Skeletal muscle cell (primary cell): ENCODE results near the gene SLC25A42.
"Not testable (repeated sequence)": the region's sequence is repeated elsewhere in the genome, so short reads cannot be mapped to it uniquely, and the experiment has no call there.

ENCODE experiments used
- DNase-seq: peaks from one replicate; pipeline ENCODE4 v3.0.0-alpha.2; 2010; ENCODE audit warnings: low read depth
- H3K4me3 ChIP-seq: 2 replicates; pipeline ENCODE4 v1.5.1; 2011; ENCODE audit warnings: low read depth, mild to moderate bottlenecking, control low read depth, low read length, moderate library complexity

SLC25A42 gene, protein sequence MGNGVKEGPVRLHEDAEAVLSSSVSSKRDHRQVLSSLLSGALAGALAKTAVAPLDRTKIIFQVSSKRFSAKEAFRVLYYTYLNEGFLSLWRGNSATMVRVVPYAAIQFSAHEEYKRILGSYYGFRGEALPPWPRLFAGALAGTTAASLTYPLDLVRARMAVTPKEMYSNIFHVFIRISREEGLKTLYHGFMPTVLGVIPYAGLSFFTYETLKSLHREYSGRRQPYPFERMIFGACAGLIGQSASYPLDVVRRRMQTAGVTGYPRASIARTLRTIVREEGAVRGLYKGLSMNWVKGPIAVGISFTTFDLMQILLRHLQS

DNA sequence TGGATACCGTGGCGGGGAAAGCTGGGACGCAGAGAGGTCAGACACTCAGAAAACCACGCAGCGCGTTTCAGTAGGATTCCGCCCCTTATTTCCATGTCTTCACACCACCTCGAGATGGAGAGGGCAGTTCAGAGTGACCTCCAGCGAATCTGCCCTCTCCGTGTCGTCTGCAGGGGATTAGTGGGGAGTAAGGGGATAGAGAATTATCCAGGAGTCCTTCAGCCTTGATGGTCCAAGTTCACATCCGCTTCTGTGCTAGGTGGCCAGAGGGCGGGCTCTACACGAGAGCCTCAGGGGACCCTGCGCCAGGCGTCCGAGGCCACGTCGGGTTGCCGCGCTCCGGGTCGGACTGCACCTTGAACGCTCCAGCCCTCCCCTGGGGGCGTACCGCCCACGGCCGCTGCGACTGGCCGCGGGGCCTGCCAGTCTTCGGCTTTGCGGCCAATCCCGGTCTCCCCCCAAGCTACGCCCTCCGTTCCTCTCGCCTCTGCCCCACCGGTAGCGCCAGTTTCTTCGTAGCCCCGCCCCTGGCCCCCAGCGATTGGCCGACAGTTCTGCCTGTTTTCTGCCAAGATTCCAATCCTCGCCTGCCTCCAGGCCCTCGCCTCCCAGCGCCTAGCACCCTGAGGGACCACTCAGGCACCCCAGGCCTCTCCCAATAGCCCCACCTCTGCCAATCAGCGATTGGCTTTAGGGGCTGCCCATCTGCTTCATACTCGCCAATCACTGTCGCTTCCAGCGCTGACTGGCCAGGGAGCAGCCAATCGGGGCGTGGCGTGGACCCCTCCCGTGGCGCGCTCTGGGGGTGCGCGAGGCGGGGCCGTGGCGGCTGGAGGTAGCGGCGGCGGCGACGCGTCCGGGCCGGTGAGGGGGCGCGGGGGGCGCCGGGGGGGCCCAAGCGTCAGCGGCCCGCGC, at the start of gene SLC25A42:
Gene SLC25A42, plus strand, starts transcription at position 812 of the 915 bp plus-strand sequence. CDS start 32,131 bp downstream, outside the sequence.
- peak within 1 kb of the TSS; percentile 78 for H3K4me3 ChIP-seq
- DNase-seq, result peak; percentile 99

DNA sequence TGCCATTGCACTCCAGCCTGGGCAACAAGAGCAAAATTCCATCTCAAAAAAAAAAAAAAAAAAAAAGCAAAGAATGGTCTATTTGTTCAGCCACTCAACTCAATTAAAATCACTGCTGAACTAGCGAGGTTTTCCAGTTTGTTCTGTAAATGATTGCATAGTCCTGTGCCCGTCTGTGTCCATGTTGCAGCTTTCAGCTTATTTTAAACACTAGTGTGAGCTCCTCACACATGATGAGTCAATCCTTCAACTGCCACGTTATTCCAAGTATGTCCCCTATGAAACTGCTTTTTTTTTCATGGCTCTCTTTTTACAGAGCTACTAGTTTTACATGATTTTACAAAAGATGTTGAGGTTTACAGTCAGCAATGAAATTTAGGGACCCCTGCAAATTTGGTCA, 42.7 kb upstream of the SLC25A42 start:
- no peak overlapping the region for H3K4me3 ChIP-seq
- DNase-seq, result no peak

DNA sequence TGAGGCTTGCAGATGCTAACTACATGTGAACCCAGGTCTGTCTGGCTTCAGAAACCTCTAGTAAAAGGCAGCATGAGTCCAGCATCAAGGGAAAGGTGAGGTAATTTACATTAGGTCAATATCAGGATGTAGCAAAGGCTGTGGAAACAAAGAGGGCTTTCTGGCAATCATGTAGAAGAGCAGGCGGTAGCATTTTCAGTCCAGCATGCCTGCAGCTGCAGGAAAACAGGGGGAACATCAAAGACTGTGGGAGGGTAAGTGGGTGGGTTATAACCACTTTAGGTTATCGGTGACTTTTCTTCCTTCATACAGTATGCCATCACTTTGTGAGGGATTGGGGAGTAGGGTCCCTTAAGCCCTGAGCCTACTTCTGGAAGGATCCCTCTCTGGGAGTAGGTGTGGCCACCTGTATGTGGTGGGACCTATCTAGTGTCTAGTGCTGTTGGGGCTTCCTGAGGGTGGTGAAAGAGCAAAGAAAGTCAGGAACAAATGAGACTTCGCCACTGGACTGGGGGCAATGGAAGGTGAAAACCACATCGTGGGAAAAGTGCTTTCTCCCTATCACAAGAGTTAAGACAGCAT, 41.3 kb upstream of the SLC25A42 start:
- no peak overlapping the region for H3K4me3 ChIP-seq
- DNase-seq, result no peak

DNA sequence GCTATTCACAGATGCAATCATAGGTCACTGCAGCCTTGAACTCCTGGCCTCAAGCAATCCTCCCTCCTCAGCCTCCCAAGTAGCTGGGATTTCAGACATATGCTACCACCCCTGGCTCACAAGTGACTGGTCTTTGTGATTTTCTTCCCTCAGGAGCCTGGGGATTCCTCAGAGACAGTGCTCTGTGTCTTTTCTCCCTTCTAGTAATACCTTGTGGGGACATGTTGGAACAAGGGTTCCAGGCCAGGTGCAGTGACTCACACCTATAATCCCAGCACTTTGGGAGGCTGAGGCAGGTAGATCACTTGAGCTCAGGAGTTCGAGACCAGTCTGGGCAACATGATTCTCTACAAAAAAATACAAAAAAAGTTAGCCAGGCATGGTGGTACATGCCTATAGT, 40.4 kb upstream of the SLC25A42 start:
- DNase-seq, H3K4me3 ChIP-seq: not testable (repeated sequence)

DNA sequence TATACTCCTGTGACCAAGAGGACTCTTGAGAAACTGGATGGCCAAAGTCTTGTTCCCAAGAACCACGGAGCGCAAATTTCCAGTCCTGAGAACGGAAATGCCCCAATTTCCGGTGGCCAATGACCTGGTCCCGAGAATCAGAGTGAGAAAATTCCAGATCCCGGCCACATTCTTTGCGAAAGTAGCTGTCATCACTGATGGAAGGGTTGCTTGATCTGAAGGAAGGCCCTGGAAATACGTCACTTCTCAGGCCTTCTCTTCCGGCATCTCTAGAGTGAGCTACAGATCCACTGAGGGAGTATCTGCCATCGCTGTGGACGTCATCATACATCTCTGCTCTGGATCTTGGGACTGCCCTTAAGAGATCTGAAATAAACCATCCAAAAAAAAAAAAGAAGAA, 37.9 kb upstream of the SLC25A42 start:
- no peak for DNase-seq
- H3K4me3 ChIP-seq, result no peak overlapping the region

DNA sequence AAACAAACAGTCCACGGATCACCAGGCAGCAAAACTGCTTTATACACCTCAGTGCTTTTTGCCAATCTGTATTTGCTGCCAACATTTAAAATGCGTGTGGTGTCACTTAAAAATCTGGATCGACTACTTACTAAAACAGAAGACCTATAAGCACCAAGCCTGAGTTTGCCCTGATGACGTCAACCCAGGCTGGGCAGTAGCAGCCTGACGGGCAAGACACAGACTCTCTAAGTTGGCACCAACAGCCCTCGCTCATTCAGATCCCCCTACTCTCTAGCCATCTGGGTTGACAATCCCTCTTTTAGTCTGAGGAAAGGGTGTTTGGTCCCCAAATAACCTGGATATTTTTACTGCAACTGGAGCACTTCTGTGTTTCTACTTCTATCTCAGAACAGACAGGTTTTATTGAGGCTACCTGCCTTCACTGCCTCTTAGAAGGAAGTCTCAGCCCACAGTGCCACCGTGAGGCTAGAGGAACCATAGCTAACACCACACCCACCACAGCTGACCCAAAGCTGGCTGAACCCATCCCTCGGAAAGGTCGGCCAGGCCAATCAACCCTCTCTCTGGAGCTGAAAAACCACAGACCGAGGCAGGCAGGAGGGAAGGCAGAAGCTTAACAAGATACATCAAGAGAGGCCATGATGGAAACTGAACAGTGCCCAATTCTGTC, 37.4 kb upstream of the SLC25A42 start:
- no peak overlapping the region for H3K4me3 ChIP-seq
- DNase-seq, result no peak

DNA sequence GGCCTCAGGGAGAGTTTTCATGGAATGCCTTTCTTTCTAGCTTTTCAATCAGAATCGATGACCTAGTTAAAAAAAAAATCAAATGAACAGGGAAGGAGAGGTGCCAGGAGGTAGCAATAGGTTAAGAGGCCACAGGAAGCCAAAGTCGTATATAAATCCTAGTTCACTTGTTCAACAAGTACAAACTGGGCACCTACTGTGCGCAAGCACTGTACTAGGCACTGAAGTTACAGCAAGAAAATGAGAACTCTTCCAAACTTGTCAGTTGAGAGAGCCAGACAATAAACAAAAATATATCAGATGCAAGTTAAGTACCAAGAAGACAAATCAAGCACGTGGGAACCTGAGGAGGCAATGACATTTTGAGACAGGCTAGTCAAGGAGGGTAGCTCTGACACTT, 36.6 kb upstream of the SLC25A42 start:
- DNase-seq, result no peak

DNA sequence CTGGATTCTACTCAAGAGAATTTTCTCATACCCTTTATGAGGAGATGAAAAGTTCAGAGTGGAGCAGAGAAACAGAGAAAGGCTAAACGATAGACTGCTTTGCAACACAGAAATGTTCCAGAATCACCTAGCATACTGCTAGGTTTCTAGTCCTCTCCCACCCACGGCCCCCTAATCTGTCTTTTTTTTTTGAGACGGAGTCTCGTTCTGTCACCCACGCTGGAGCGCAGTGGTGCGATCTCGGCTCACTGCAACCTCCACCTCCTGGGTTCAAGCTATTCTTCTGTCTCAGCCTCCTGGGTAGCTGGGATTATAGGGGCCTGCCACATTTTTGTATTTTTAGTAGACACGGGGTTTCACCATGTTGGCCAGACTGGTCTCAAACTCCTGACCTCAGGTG, 35.3 kb upstream of the SLC25A42 start:
- no peak overlapping the region for H3K4me3 ChIP-seq
- no peak for DNase-seq

More for the DNA sequence above, 36.6 kb upstream of the SLC25A42 start:
- H3K4me3 ChIP-seq, result no peak overlapping the region

DNA sequence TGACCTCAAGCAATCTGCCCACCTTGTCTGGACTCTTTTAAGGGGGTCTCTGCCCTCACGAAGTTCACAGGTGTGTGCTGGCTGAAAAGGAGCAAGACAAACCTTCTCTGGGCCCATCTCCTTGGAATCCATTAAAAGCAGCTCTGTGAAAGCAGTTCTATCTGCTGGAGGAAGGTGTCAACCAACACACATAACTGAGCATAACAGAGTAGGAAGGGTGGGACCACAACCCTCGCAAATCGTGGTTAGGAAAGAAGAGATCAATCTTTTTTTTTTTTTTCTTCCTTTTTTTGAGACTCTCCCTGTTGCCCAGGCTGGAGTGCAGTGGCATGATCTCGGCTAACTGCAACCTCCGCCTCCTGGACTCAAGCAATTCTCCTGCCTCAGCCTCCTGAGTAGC, 31.9 kb upstream of the SLC25A42 start:
- peak overlapping the region; percentile 89 for H3K4me3 ChIP-seq
- DNase-seq, result no peak

DNA sequence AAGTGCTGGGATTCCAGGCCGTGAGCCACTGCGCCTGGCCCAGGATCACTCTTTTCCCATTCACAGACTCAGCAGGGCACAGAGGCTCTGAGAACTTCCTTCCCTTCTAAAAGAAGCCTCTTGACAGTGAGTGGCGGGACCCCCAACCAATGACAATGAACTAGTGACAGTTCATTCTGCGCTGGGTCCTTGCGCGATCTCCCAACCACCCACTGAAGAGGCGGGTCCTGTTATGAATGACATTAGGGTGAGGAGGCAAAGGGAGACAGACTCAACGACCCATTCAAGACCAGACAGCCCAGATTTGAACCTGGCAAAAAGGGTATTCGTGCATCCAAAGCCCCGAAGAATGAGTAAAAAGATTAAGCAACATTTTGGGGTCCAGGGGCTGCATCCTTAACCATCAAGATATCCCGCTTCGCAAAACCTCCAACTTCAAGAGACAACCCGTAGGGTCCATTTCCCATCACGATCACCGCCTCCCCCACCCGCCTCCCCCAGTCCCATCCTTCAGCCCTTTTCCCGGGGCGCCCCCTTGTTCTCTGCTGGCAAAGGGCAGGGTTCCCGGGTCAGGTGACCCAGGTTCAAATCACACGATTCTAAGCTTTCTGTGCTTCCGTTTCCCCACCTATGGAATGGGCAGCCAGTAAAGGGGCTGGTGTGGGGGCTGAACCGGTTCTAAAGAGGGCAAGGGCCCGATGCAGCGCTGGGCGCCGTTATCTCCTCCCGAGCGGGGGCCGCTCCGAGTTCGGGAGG, 31.2 kb upstream of the SLC25A42 start:
- peak overlapping the region; percentile 89 for H3K4me3 ChIP-seq
- DNase-seq, result peak; percentile 83

DNA sequence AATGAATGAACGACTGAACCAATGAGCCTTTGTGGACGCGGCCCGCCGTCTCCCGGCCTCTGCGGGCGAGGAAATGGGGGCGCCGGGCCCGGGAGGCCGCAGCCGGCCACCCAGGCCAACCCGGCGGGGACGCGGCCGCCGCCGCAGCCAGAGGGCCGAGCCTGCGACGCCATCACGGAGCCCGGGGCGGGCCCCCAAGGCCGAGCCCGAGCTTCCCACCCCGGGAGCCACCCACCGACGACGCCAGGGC, 30.7 kb upstream of the SLC25A42 start:
- DNase-seq, result no peak
- peak overlapping the region; percentile 89 for H3K4me3 ChIP-seq

DNA sequence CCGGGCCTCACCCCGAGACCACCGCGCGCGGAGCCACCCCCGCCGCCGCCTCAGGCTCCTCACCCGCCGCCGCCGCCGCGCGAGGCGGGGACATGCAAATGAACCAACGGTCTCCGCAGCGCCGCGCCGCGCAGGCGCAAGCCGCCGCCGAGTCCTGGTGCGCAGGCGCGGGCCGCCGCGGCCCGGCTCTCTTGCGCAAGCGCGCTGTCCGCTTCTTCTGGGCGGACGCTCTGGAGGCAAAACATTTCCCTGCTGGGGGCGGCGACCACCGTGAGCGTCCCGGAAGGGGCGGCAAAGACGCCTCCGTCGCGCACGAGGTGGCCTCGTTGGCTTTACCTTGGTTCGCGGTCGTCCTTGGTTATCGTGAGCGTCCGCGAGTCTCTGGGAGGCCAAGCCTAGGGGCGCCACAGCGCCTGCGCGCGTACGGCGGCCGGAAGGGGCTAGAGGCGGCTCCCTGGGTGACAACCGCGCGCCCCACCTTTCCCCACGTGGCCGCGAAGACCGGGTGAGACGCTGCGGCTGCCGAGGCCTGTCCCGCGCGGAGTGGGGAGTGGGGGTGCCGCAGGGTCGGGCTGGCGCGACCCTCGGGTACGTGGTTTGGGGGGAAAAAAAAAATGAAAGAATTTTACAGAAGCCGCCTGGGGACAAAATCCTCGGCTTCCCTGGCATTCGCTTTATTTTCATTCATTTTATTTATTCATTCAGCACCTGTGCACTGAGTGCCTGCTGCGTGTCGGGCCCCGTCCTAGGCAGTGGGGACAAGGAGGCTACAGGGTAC, 30.2 kb upstream of the SLC25A42 start, which contains the start of the genes ARMC6 and SUGP2:
Gene ARMC6, plus strand, starts transcription at position 178 of the 778 bp plus-strand sequence. CDS start 607 bp downstream, outside the sequence.
Gene SUGP2, minus strand, starts transcription at position 92 of the 778 bp plus-strand sequence. CDS start 2,446 bp downstream, outside the sequence.
- DNase-seq, result peak; percentile 53
- peak within 1 kb of the TSS; percentile 89 for H3K4me3 ChIP-seq

DNA sequence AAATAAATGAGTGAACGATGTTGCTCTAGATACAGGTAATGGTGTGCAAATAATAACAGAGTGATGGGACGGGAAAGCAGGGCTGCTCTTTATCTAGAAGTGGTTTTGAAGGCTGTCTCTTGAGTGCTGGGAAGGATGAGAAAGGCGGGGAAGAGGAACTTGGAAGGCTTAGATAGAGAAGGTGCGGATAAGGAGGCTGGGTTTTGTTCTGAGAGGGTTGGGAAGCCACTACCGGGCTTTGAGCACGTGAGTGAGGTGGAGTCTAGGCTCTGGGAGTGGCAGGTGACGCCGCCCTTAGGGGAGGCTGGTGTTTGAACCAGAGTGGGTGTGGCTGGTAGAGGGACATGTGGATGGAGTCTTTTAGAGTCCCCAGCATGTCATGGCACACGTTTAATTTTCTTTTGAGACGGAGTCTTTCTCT, 29.6 kb upstream of the SLC25A42 start:
- peak overlapping the region; percentile 89 for H3K4me3 ChIP-seq
- DNase-seq, result no peak

DNA sequence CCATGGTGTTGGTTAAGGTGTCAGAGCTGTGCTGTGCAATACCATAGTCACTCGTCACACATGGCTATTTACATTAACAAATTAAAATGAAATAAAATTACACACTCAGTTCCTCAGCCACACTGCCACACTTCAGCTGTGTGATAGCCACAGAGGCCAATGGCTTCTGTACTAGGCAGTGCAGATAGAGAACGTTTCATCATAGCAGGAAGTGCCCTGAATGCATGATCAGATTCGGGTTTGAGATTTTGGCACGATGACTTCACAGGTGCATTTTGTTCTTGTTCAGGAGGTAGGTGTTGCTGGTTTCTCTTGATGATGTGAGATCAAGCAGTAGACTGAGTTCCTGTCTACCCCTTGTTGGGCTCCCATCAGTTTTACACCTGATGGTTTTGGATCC, 23.9 kb upstream of the SLC25A42 start:
- no peak for DNase-seq
- H3K4me3 ChIP-seq, result no peak overlapping the region

DNA sequence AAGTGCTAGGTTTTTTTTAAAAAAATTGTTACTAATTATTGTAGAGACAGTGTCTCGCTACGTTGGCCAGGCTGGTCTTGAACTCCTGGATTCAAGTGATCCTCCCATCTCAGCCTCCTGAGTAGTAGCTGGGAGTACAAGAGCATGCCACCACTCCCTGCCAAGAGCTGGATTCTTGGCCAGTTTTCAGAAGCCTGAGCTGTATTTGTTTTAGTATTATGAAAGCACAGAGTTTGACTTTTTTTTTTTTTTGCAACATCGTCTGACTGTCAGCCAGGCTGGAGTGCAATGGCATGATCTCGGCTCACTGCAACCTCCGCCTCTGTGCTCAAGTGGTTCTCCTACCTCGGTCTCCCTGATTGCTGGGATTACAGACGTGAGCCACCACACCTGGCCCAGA, 23.4 kb upstream of the SLC25A42 start:
- no peak overlapping the region for H3K4me3 ChIP-seq
- peak; percentile 59 for DNase-seq

DNA sequence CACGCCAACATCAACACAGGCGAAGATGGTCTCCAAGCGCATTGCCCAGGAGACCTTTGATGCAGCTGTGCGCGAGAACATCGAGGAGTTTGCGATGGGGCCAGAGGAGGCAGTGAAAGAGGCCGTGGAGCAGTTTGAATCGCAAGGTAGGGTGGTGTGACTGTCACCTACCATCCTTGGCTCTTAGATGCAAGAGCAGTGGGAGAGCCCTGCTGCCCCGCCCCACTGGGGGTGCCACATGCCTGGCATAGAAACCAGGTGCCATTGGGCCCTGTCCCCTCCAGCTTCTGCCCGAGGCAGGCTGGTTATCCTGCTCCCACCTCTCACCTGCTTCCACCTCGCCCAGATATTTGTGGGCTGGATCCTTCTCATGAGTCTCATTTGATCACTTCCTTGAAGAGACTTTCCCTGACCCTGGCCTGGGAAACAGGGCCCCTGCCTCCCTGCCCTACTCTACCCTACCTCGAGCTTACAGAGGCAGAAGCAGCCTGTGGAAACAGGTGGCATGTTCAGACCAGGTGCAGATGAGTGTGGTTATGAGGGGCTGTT, 21.0 kb upstream of the SLC25A42 start:
- no peak overlapping the region for H3K4me3 ChIP-seq
- DNase-seq, result no peak

DNA sequence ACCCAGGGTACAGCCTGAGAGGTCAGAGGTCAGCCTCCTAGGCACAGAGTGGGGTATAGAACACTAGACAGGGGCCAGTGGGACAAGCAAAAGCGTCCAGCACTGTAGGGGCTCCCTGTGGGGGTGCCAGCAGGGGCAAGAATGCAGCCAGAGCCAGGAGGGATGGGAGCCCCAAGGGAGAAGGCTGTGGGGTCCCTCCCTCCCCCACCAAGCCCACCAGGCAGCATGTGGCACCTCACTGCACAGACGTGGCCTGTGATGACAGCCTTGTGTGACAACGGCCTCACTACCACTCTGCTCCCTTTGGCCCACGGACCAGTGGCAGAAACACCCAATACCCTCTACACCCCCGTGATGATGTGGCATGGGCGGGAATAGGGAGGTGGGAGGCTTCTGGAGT, 20.3 kb upstream of the SLC25A42 start:
- H3K4me3 ChIP-seq, result no peak overlapping the region
- no peak for DNase-seq

DNA sequence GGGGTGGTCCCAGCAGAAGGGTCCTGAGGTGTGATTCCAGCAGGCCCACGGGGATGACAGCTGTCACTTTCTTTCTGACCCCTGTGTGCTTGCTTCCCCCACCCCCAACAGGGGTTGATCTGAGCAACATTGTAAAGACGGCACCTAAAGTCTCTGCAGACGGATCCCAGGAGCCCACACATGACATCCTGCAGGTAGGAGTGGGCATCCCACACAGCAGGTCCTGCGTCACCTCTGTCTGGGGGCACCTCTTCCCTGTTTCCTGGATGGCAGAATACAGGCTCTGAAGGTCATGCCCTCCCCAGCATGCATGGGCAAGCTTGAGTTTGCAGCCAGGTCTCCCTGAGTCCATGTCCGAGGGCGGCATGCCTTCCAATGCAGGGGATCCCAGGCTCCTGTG, 19.9 kb upstream of the SLC25A42 start:
- no peak for DNase-seq
- no peak overlapping the region for H3K4me3 ChIP-seq
